GM18873 (cell line): ENCODE data around the gene CES2.
"Not testable (repeated sequence)": the region's sequence is repeated elsewhere in the genome, so short reads cannot be mapped to it uniquely, and the experiment has no call there.

Experiments
- ATAC-seq: cut with Tn5 transposase; IDR thresholded peaks from one replicate; pipeline ENCODE4 v1.9.1; 2021; ENCODE audit warnings: mild to moderate bottlenecking, moderate library complexity, moderate number of reproducible peaks; ENCODE audit not compliant: unreplicated experiment, low FRiP score

CES2 gene

DNA sequence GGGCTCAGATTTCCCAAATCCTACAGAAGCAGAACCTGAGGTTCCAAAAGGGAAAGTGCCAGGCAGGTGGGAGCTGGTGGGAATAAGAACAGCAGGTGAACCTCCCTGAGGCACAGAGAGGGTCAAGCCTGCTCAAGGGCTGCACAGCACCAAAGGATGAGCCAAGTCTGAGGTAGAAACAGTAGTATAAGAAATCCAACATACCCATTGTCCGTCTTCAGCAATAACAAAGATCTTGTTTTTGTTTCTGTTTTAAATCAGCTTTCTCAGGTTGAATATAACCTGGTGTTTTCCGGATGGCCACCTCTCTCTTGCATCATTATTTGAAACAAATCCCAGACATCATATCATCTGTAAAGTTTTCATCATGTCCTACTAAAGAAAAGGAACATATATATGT, 15.1 kb downstream of the CES2 start:
- ATAC-seq: no peak

GRCh38 chr16:66950971-66951790, 15.9 kb downstream of the CES2 start:
- no peak for ATAC-seq

DNA sequence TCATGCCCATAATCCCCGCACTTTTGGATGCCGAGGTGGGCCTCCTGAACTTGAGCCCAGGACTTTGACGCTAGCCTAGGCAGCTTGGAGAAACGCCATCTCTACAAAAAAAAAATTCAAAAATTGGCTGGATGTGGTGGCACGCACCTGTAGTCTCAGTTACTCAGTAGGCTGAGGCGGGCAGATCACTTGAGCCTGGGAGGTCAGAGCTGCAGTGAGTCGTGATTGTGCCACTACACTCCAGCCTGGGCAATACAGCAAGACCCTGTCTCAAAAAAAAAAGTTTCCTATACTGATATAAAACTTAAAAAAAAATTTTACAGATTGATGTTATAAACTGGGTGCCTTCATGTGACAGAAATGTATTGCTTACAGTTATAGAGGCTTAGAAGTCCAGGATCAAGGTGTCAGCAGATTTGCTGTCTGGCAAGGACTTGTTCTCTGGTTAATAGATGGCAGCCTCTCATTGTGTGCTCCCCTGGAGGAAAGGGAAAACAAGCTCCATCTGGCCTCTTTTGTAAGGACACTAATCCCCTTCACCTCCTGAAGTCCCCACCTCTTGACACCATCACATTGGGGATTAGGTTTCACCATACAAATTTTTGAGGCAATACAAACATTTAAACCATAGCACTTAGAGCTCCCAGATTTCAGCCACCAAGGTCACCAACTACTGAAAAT, 17.3 kb downstream of the CES2 start:
- no peak for ATAC-seq

DNA sequence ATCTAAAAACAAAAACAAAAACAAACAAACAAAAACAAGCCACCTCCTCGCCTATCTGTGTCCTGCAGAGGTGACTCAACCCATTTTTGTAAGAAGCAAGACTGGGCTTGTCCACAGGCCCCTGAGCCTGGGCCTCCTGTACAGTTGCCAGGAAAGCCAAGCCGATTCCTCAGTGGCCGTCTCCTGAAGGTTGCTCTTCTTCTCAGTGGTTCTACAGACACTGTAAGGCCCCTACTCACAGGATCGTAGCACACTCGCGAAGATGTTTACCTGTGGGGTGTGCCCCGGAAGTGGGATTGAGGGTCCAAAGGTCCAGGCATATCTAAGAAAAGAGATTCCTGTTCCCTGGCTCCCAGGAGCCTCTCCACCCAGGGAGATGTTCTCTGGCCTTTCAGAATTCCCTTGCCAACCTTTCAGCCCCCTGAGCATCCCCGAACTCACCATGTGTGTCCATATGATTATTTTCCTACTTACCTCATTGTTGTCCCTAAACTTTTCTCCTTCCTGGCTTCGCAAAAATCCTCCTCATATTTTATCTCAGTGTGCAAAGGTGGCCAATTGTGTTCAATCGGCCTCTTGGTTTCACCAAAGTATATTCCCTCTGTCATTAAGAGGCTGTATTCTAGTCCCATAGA, 18.3 kb downstream of the CES2 start:
- no peak for ATAC-seq

- ATAC-seq: no peak
These were observed 18.9 kb downstream of the CES2 start for GRCh38 chr16:66954097-66954659.

- not testable (repeated sequence) for ATAC-seq
These were observed 20.2 kb downstream of the CES2 start for GRCh38 chr16:66955363-66956153.

DNA sequence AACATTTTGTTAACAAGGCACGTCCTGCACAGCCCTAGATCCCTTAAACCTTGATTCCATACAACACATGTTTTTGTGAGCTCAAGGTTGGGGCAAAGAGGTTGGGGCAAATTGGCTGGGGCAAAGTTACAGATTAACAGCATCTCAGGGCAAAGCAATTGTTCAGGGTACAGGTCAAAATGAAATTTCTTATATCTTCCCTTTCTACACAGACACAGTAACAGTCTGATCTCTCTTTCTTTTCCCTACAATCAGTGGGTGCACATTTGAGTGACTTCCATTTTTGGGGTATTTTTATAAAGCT, 20.8 kb downstream of the CES2 start:
- not testable (repeated sequence) for ATAC-seq

DNA sequence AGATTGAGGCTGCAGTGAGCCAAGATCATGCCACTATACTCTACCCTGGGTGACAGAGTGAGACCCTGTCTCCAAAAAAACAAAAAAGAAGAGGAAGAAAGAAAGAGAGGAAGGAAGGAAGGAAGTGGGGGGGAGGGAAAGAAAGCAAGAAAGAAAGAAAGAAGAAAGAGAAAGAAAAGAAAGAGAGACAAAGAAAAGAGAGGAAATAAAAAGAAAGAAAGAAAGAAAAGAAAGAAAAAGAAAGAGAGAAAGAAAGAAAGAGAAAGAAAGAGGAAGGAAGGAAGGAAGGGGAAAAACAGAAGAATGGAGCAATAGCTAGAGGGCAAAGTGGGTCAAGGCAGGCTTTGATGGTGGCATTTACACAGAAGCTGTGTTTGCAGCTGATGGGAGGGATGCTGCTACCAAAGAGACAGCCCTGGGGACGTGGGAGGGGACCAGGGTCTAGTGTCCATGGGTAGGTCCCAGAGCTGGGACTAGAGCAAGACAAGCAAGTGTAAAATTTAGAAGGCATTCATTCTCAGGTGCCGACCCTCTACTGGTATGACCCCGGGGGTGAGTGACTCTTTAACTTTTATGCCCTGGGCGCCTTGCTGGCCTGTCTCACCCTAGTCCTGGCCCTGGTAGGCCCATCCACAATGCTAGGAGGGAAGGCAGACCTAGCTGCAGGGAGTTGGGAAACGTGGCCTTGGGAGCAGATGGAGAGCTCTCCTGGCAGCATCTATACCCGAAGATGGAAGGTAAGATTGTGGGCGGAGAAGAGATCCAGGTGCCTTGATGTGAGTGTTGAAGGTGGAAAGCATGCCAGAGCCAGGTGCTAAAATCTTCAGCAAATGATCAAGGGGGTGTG, 23.8 kb downstream of the CES2 start:
- ATAC-seq: no peak

DNA sequence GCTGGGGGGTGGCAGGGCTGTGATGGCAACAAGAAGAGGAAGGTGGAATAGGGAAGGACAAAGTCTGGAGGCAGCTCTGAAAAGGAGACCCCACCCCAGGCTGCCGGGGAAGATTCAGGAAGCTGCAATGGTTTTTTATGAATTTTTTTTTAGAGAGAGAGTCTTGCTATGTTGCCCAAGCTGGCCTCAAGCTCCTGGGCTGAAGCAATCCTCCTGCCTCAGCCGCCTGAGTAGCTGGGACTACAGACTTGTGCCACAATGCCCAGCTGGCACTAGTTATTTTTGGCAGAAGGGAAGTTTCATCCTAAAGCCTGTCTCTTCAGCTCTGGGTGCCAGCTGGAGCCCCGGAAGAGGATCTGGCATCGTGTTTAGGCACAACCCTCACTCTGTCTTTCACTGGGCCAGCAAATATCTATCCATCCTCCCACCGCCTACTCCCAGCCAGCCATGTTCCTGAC, 24.4 kb downstream of the CES2 start:
- no peak for ATAC-seq

DNA sequence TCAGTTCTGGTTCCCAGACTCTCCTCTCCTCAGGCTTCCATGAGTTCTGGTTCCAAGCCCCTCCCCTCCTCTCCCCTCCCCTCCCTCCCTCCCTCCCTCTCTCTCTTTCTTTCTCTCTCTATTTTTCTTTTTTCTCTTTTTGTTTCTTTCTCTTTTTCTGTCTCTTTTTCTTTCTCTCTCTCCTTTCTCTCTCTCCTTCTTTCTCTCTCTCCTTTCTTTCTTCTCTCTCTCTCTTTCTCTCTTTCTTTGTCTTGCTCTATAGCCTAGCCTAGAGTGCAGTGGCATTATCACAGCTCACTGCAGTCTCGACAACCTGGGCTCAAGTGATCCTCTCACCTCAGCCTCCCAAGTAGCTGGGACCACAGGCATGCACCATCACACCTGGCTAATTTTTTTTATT, 25.0 kb downstream of the CES2 start:
- no peak for ATAC-seq

- no peak for ATAC-seq
These were observed 25.9 kb downstream of the CES2 start, which contains the start of gene CES3 for GRCh38 chr16:66961065-66961744. TSS of gene CES3 (plus strand) at chr16:66961266. CDS start at chr16:66961308, 42 bp downstream.

DNA sequence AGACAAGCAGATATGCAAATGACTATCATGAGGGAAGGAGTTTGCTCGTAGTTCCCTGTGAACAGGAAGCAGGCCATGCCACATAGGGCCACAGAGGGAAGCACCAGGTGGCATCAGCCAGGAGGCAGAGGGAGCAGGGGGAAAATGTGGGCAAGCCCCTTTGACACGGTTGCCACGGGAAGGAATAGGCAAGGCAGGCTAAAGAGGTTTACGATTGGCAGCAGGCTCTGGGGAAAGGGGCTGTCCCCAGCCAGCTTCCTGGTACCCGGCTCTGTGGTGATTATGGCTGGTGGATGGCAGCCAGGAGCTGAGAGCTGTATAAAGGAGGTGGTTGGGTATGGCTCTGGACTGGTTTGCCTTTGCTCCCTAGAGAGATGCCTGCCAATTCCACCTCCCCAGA, 26.6 kb downstream of the CES2 start:
- no peak for ATAC-seq

DNA sequence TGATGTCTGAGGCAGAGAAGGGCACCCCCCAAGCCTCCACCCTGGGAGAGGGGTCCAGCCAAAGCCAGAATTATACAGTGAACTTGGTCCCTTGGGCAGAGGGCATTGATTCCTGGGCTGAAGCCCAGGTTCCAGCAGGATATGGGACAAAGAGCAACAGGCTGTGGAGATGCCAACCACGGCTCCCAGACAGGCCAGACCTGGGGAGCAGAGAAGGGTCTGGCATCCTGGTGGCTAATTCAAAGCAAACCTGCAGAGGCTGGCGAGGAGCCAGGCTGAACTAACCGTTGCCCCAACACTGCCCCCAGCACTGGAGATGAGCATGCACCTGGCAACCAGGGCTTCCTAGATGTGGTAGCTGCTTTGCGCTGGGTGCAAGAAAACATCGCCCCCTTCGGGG, 28.7 kb downstream of the CES2 start:
- no peak for ATAC-seq

GRCh38 chr16:66968847-66969246, 33.5 kb downstream of the CES2 start:
- ATAC-seq: no peak

DNA sequence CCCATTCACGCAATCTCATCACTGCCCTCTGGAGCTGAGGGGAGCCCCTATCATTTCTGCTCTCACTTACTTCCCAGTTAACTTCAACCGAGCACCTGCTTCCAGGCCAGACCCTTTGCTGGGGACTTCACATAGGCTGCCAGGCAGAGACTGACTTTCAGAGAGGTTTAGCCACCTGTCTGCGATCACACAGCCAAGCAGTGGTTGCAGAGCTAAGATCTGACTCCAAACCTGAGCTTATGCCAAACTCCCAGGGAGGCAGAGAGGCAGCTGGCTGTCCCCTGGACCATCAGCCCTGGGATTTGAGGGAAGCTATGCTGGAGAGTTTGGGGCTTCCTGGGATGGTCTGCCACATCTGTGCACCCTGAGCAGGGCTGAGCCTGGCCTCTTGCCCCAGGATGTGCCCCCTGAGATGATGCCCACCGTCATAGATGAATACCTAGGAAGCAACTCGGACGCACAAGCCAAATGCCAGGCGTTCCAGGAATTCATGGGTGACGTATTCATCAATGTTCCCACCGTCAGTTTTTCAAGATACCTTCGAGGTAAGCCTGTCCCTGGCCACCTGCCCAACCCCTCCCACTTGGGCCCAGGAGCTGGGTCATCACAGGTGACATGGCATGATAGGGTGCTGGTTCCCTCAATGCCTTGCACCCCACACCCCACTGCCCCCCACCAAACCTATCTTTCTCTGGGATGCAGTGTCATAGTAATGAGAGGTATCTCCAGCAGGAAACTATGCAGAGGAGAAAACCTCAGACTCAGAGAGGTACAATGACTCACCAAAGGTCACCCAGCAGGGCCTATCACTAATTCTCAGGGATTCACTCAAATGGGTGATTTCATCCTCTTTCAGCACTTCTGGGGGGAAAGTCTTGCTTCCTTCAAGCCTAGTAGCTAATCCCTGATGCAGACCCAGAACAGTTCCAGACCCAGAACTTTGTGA, 35.7 kb downstream of the CES2 start:
- ATAC-seq: no peak

DNA sequence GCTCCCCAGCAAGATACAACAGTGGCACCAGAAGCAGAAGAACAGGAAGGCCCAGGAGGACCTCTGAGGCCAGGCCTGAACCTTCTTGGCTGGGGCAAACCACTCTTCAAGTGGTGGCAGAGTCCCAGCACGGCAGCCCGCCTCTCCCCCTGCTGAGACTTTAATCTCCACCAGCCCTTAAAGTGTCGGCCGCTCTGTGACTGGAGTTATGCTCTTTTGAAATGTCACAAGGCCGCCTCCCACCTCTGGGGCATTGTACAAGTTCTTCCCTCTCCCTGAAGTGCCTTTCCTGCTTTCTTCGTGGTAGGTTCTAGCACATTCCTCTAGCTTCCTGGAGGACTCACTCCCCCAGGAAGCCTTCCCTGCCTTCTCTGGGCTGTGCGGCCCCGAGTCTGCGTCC, 37.7 kb downstream of the CES2 start:
- ATAC-seq: no peak

DNA sequence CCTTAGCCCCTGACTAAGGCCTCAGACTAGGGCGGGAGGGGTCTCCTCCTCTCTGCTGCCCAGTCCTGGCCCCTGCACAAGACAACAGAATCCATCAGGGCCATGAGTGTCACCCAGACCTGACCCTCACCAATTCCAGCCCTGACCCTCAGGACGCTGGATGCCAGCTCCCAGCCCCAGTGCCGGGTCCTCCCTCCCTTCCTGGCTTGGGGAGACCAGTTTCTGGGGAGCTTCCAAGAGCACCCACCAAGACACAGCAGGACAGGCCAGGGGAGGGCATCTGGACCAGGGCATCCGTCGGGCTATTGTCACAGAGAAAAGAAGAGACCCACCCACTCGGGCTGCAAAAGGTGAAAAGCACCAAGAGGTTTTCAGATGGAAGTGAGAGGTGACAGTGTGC, 38.4 kb downstream of the CES2 start:
- no peak for ATAC-seq
